Measurements from ENCODE around the gene C2orf72.

The C2orf72 gene

GRCh38 chr2:231034291-231034882, 2.9 kb upstream of the C2orf72 start:
- no peak for DNase-seq (ENCODE audit: low read depth)
- TF ChIP-seq CTCF (conservative IDR thresholded peaks at IDR 0.05; ENCODE audit: control insufficient read depth, insufficient read depth, low read depth, low read length), result no peak
- H3K4me3 ChIP-seq (ENCODE audit: control insufficient read depth, low read depth, low read length), result no peak overlapping the region

- TF ChIP-seq CTCF (conservative IDR thresholded peaks at IDR 0.05; ENCODE audit: control insufficient read depth, insufficient read depth, low read depth, low read length), result no peak
- no peak overlapping the region for H3K4me3 ChIP-seq (ENCODE audit: control insufficient read depth, low read depth, low read length)
- no peak for DNase-seq (ENCODE audit: low read depth)
Observed at GRCh38 chr2:231036131-231036530, 1.2 kb upstream of the C2orf72 start.

DNA sequence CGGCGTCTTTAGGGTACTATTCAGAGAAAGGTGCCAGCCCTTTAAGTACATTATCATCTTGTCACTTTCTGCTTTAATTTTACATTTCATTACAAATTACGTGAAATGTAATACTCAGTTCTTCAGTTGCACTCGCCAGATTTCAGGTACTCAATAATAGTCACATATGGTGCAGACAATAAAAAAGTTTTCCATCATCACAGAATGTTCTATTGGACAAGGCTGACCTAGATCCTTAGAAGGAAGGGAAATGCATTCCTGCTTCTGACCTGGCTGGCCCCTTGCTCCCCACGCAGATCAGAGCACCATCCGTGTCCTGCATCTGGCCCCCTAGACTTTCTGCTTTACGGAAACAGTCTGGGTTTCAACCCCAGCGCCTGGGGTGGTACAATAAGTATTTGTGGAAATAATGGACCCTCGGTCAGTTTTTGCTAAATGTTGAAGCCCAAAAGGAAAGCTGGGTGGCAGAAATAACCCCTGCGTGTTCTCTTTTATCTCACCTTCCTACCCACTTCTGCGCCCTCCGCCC, 681 bp upstream of the C2orf72 start:
- no peak for DNase-seq (ENCODE audit: low read depth)
- no peak for TF ChIP-seq CTCF (conservative IDR thresholded peaks at IDR 0.05; ENCODE audit: control insufficient read depth, insufficient read depth, low read depth, low read length)
- no peak overlapping the region for H3K4me3 ChIP-seq (ENCODE audit: control insufficient read depth, low read depth, low read length)

- no peak for TF ChIP-seq CTCF (conservative IDR thresholded peaks at IDR 0.05; ENCODE audit: control insufficient read depth, insufficient read depth, low read depth, low read length)
- DNase-seq (ENCODE audit: low read depth), result no peak
- H3K4me3 ChIP-seq (ENCODE audit: control insufficient read depth, low read depth, low read length), result no peak overlapping the region
Observed at GRCh38 chr2:231037731-231038482, 584 bp downstream of the C2orf72 start.

GRCh38 chr2:231038483-231039293, 1.4 kb downstream of the C2orf72 start:
- no peak for TF ChIP-seq CTCF (conservative IDR thresholded peaks at IDR 0.05; ENCODE audit: control insufficient read depth, insufficient read depth, low read depth, low read length)
- no peak for DNase-seq (ENCODE audit: low read depth)
- H3K4me3 ChIP-seq (ENCODE audit: control insufficient read depth, low read depth, low read length), result no peak overlapping the region

DNA sequence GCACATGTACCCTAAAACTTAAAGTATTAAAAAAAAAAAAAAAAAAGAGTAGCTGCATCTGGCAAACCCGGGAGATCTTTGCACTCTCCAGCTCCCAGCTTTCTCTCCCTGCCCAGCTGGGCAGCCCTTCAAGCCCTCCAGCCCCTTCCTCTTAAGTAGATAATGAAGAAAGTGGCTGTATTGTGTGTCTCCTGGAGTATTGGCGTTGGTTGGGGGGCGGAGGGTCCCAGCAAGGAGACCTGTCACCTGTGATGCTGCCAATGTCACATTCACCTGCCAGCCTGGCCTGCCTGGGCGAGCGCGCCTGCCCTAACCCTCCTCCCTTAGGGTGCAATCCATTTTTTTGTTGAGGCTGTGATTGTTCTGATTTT, 2.0 kb downstream of the C2orf72 start:
- TF ChIP-seq CTCF (conservative IDR thresholded peaks at IDR 0.05; ENCODE audit: control insufficient read depth, insufficient read depth, low read depth, low read length), result no peak
- no peak overlapping the region for H3K4me3 ChIP-seq (ENCODE audit: control insufficient read depth, low read depth, low read length)
- DNase-seq (ENCODE audit: low read depth), result no peak

All from fibroblast of mammary gland (primary cell).